Right cardiac atrium (tissue), 5 donors: ENCODE measurements around the gene POLN. TPM values are rescaled to one million over a fixed set of nuclear protein-coding genes. Genes with fewer than 3 reads are reported as not detected.

Source experiments
- ATAC-seq, 2 donors: fragments of 200-7000 bp; cut with Tn5 transposase; one replicate each; pipeline versions ENCODE4 v1.8.0 to v1.9.1; 2020; ENCODE audit warnings: moderate library complexity in 2 of 2, mild to moderate bottlenecking in 1 of 2
- DNase-seq, 3 donors: peaks; one replicate each; pipeline ENCODE4 v3.0.0-alpha.2; 2020
- H3K27ac ChIP-seq: one replicate; pipeline ENCODE4 v1.5.1; 2013; ENCODE audit warnings: mild to moderate bottlenecking, low read length, control low read depth, moderate library complexity
- H3K27me3 ChIP-seq: one replicate; pipeline ENCODE4 v1.6.1; 2013; ENCODE audit not compliant: control insufficient read depth, insufficient read depth
- H3K4me1 ChIP-seq: one replicate; pipeline ENCODE4 v1.6.1; 2013; ENCODE audit warnings: low read length; ENCODE audit not compliant: control insufficient read depth, insufficient read depth
- H3K4me3 ChIP-seq: one replicate; pipeline ENCODE4 v1.5.1; 2013; ENCODE audit warnings: low read length, control low read depth
- H3K9me3 ChIP-seq: one replicate; pipeline ENCODE4 v1.6.1; 2013; ENCODE audit warnings: low read length; ENCODE audit not compliant: control insufficient read depth
- WGBS: extraction: QIAGEN DNeasy Blood & Tissue Kit; methylation state at CpG from one replicate; pipeline ENCODE4 v1.1.7; 2013; 5-methylcytosine and 5-hydroxymethylcytosine counted together
- intact Hi-C, 4 donors: fragments of 100-400 bp; cut with DNase I; formaldehyde crosslinking; loops; one replicate each; pipeline versions ENCODE4 v1.11.0 to v1.14.0; 2022 to 2023
- polyA plus RNA-seq: library from polyadenylated mRNA; stranded (reverse); fragments of 200-250 nt; gene quantifications from one replicate; pipeline ENCODE4 v1.2.3, GENCODE V29; 2013
- total RNA-seq, 4 donors: library from RNA; stranded (reverse); fragmentation: NEBNext Ultra II Directional; extraction: Animal tissue kit (Norgen Biotek cat#: 25700); gene quantifications; one replicate each; pipeline ENCODE4 v1.2.1, GENCODE V29; 2021
- donor health status: healthy with polysubstance abuse.
- donor health status: DM: no; HTN: yes; CAD: no.
- donor health status: DM: no; HTN: no; CAD: no.
- donor health status: DM: no; HTN: yes; CAD: no; lungs with severe emphysema.
- donor health status: DM: yes; HTN: yes; CAD: no.

POLN gene
- total and polyA plus RNA-seq, 5 donors = 1.5 to 5.9 (median 3.8) TPM

DNA sequence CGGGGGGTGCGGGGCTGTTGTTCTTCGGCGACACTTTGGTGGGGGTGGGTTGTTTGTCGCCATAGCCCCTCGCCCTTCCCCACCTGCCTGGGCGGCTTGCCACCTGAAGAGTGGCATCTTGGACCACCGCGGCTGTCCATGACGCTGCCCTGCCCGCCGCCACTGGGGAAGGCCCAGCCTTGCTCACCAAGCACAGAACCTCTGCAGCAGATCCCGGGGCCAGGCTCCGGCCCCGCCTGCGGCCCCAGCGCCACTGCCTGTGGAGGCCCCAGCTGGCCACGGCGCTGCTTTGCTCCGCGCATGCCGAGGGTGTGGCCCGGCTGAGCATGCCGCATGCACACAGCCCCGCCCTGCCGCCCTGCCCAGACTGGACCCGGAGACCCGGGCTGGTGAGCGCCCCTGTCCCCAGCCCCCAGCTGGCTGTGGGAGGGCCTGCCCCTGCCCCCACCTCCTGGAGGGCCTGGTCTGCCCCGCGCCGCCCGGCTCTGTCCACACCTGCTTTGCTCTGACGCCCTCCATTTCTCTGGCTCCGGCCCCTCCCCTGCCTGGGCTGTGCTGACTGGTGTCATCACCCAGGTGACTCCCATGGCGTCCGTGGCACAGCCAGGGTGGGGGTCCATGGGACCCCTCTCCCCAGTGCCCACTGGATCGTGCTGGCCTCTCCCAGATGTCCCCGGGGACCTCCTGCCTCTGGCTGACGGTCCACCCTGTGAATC is 177.5 kb downstream of the POLN start:
- DNase-seq (peak in 1 of 3 donors; percentile 57), ATAC-seq (peak in 1 of 2 donors; percentile 18)
- WGBS = 82% methylated on average over 40 of the region's 40 CpGs
- Histone ChIP-seq H3K27ac (no peak overlapping the region), H3K4me1 (no peaks in the 10 kb centered on the region), H3K4me3 (no peak overlapping the region), H3K9me3 (no peaks in the 10 kb centered on the region), H3K27me3 (no peaks in the 10 kb centered on the region)
- intact Hi-C loops = no loop called here

DNA sequence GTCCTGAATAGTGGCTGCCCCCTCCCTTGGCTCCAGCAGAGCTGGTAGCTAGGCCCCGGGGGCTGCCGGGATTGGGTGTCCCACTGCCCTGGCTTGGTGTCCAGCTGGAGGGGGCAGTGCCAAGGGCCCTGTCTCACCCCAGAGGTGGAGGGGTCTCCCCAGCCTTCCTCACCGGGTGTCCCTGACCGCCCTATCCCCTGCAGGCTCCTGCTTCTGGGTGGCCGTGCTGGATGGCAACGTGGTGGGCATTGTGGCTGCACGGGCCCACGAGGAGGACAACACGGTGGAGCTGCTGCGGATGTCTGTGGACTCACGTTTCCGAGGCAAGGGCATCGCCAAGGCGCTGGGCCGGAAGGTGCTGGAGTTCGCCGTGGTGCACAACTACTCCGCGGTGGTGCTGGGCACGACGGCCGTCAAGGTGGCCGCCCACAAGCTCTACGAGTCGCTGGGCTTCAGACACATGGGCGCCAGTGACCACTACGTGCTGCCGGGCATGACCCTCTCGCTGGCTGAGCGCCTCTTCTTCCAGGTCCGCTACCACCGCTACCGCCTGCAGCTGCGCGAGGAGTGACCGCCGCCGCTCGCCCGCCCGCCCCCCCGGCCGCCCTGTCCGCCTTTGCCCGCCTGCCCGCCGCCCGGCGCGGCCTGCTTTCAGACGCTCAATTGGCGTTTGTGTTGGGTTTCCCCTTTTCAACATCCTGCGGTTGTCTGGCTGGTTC is 178.2 kb downstream of the POLN start:
- ATAC-seq = no peak
- Histone ChIP-seq H3K4me1 (no peaks in the 10 kb centered on the region), H3K27me3 (no peaks in the 10 kb centered on the region), H3K9me3 (no peaks in the 10 kb centered on the region), H3K27ac (no peak overlapping the region), H3K4me3 (no peak overlapping the region)
- 94% methylated on average over 53 of the region's 53 CpGs for WGBS
- peak in 1 of 3 donors; percentile 49 for DNase-seq
- intact Hi-C loops = no loop called here

DNA sequence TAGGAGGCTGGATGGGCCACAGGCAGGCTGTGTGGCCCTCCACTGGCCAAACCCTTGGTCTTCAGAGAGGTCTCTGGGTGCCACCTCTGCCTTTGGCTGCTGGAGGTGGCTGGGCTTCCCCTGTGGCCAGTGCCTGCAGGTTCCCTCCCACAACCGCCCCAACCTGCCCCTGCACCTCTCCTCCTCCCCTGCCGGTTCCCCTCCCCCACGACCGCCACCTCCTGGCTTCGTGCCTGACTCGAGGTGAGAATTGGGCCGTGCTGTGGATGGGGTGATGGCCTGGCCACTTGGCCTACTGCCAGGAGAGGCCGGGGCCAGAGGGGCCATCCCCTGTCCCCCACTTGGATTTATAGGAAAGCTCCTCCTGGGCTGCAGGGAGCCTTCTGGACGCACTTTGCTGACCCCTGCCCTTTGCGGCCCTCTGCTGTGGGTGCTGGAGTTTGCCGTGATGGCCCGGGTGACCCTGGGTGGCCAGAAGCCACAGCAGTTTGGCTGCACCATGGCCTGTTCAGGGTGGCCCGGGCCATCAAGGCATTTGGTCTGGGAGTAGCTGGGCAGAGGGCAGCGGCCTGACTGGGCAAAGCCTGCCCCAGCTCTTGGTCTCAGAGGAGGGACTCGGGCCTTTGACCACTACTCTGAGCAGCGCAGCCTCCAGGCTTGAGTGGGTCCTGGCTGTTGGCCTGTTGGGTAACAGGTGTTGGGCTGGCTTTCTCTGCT is 179.0 kb downstream of the POLN start:
- intact Hi-C loops = no loop called here
- DNase-seq = peak in 1 of 3 donors; percentile 50
- Histone ChIP-seq H3K4me1 (no peaks in the 10 kb centered on the region), H3K27me3 (no peaks in the 10 kb centered on the region), H3K4me3 (no peak overlapping the region), H3K27ac (no peak overlapping the region), H3K9me3 (no peaks in the 10 kb centered on the region)
- 71% methylated on average over 16 of the region's 16 CpGs for WGBS
- no peak for ATAC-seq

DNA sequence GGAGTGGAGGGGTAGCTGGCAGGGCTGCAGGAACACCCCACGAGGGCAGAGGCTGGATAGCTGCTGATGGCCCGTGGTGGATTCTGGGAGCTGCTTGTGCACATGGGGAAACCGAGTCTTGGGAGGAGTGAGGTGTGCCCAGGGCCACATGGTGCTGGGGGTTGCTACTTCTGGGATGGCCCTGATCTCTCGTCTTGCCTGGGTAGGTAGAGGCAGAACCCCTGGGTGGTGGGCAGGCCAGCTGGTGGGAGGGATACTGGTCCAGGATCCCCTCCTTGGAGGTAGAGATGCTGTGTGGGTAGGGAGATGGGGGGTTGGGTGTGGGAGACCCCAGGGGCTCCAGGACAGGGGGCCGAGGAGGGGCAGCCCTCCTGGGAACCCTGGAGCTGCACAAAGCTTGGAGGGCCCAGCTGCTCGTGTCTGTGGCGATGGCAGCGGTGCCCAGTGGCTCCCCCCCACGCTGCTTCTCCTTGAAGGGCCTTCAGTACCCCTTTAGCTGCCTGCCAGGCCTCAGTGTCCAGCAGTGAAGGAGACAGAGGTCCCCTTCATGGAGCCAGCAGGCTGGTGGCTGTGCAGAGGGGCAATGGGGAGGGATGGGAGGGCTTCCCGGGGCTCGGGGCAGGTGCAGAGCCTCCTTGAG is 179.6 kb downstream of the POLN start:
- Histone ChIP-seq H3K9me3 (no peaks in the 10 kb centered on the region), H3K27me3 (no peaks in the 10 kb centered on the region), H3K27ac (no peak overlapping the region), H3K4me1 (no peaks in the 10 kb centered on the region), H3K4me3 (no peak overlapping the region)
- peak in 1 of 3 donors; percentile 27 for DNase-seq
- ATAC-seq = no peak
- 86% methylated on average over 11 of the region's 11 CpGs for WGBS
- intact Hi-C loops = no loop called here

DNA sequence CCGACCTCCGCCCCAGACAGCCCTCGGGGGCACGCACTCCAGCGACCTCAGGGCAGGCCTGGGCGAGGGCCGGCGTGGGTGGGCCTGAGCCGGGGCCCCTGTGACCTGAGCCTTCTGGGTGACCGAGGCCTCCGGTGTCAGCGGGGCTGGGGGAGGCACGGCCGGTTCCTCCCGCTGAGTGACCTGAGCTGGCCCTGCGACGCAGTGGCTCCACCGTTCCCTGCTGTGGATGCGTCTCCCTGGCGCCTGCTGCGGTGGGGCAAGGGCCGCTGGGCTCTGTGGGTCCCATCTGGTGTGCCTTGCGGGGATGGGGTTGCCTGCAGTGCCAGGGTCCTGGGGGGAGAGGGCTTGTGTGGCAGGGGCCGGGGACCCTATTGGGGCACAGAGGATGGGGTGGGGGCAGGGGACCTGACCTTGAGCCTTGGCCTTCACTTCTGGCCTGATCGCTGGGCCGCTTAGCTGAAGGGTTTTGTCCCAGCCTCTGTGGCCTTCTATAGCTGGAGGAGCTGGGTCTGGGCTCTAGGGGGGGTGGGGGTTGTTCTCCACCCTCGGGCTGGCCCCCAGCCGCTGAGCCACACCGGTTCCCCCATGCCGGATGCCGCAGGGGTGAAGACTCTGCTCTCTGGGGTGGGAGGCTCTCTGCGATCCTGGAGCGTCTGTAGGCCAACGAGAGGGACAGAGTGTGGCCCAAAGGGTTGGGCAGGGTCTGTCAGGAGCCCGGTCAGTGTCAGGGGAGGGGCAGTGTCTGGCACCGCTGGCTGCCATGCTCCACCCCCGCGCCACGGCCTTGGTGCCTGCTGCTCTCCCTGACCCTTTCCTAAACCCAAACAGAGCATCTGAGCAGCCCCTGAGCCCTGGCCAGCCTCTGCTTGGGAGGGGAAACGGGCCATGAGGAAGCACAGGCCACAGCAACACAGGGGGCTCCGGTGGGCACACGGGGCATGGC is 180.5 kb downstream of the POLN start:
- Histone ChIP-seq H3K27me3 (no peaks in the 10 kb centered on the region), H3K4me1 (no peaks in the 10 kb centered on the region), H3K4me3 (no peak overlapping the region), H3K27ac (no peak overlapping the region), H3K9me3 (no peaks in the 10 kb centered on the region)
- whole genome bisulfite sequencing = 71% methylated on average over 42 of the region's 42 CpGs
- intact Hi-C loops = no loop called here
- no peak for DNase-seq
- no peak for ATAC-seq

DNA sequence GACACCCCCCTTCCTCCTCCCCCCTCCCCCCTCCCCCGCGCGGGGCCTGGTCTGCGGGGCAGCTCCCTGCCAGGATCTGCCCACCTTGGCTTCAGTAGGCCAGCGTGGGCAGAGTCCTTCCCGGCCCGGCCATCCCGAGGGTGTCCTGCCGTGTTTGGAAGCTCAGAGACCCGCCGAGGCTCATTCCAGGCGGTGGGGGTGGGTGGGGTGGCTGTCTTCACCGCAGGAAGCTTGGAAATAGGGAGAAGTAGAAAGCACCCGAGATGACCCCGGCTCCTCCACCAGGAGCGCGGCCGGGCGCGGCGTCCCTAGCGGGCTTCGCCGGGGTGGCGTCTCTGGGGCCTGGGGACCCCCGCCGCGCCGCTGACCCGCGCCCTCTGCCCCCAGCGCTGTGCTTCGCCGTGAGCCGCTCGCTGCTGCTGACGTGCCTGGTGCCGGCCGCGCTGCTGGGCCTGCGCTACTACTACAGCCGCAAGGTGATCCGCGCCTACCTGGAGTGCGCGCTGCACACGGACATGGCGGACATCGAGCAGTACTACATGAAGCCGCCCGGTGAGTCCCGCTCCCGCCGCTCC is 181.2 kb downstream of the POLN start:
- H3K27ac ChIP-seq = no peak overlapping the region
- intact Hi-C loops = no loop called here
- 35% methylated on average over 54 of the region's 54 CpGs for WGBS
- DNase-seq (no peak), ATAC-seq (no peak)
- no peaks in the 10 kb centered on the region for H3K4me1 ChIP-seq
- no peaks in the 10 kb centered on the region for H3K9me3 ChIP-seq
- no peak overlapping the region for H3K4me3 ChIP-seq
- H3K27me3 ChIP-seq = no peaks in the 10 kb centered on the region

DNA sequence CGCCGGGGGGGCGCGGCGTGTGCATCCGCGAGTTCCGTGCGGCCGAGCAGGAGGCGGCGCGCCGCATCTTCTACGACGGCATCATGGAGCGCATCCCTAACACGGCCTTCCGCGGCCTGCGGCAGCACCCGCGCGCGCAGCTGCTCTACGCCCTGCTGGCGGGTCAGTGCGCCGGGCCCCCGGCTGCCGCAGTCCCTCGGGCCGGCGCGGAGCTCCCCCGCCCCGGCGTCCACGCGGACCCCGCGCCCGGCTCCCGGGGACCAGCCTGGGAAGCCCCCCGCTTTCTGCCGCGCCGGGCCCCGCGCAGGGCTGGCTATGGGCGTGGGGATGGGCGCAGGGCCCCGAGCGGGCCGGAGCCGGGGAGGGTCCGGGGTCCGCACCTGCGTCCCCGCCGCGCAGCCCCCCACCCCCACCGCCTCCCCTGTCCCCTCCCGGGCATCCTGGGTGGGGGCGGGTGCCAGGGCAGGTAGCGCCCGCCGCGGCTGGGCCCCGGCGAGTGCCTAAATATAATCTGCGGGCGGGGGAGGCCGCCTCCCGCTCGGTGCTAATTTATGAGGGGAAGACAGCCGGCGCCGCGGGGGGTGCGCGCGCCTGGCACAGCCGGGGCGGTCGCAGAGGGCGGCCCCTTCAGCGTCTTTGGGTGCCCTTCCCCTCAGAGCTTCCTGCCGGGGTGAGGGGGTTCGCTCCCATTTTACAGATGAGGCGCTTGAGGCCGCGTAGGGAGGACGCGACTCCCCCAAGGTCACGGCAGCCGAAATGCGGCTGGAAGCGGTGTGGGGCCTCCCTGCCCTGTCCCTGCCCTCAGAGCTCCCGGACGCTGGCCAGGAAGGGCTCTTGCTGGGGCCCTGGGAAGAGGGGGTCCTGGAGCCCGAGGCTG is 182.0 kb downstream of the POLN start:
- Histone ChIP-seq H3K27ac (no peak overlapping the region), H3K4me3 (peak overlapping the region; percentile 70), H3K4me1 (no peaks in the 10 kb centered on the region), H3K27me3 (no peaks in the 10 kb centered on the region), H3K9me3 (no peaks in the 10 kb centered on the region)
- intact Hi-C loops = no loop called here
- peak in 1 of 3 donors; percentile 51 for DNase-seq
- 4% methylated on average over 102 of the region's 102 CpGs for WGBS
- ATAC-seq = no peak

DNA sequence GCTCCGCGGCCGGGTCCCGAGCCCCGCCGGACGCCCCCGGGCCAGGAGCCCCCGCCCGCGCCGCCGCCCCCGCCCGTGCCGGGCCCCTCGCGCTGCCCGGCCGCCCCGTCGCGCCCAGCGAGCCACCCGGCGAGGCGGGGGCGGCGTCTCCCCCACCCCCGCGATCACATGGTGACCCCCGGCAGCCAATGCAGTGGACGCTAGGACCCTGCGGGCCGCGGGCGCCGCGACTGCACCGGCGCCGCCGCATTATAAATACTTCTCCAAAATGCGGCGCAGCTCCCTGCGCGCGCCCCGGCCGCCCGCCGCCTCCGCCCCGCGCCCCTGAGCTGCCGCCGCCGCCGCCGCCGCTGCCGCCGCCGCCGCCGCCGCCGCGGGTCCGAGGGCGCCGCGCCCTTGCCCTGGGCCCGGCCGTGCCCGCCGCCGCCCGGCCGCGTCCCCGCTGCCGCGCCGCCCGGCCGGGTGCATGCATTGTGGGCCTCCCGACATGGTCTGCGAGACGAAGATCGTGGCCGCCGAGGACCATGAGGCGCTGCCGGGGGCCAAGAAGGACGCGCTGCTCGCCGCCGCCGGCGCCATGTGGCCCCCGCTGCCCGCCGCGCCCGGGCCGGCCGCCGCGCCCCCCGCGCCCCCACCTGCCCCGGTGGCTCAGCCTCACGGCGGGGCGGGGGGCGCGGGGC is 182.7 kb downstream of the POLN start, which contains the start of gene NAT8L:
Gene NAT8L (plus strand): TSS at position 282 of the 680 bp plus-strand sequence. CDS start 185 bp downstream, at position 467.
- ATAC-seq (peak in 1 of 2 donors; percentile 28), DNase-seq (peak in 2 of 3 donors; percentile 71 to 73)
- peak within 1 kb of the TSS; percentile 70 for H3K4me3 ChIP-seq
- H3K27me3 ChIP-seq = no peaks in the 10 kb centered on the region
- no peaks in the 10 kb centered on the region for H3K9me3 ChIP-seq
- no peak within 1 kb of the TSS for H3K27ac ChIP-seq
- intact Hi-C loops = no loop called here
- under 1% methylated on average over 119 of the region's 119 CpGs for WGBS
- no peaks in the 10 kb centered on the region for H3K4me1 ChIP-seq
